H1 (cell line): ENCODE results near the gene C2. TPM values are rescaled to one million over a fixed set of nuclear protein-coding genes. Genes with fewer than 3 reads are reported as not detected.

Experiments used
- polyA plus RNA-seq, 7 experiments: library from polyadenylated mRNA; depleted of rRNA in 3 of 7; stranded (reverse) in 5 of 7; unstranded in 2 of 7; fragments of >200 nt in 5 of 7; fragments of 200-250 nt in 2 of 7; gene quantifications; 1 replicate in 5 of 7; 2 replicates in 1 of 7; 4 replicates in 1 of 7; pipeline versions ENCODE4 v1.2.1 to v1.2.3, GENCODE V29; 2011 to 2013; ENCODE audit warnings: missing spikeins in 2 of 7, mixed read lengths in 2 of 7
- total RNA-seq: library from RNA; stranded (reverse); fragmentation: NEBNext Ultra II Directional; extraction: Animal tissue kit (Norgen Biotek cat#: 25700); gene quantifications from 2 replicates; pipeline ENCODE4 v1.2.1, GENCODE V29; 2021
- TF ChIP-seq, protein P1 (sequence below): IDR thresholded peaks from 2 replicates; pipeline ENCODE4 v1.6.1; 2012; ENCODE audit warnings: inconsistent platforms

Gene C2
- total and polyA plus RNA-seq, 2 of the 8 experiments (the other 6 are each of a cell fraction or from before 2014, with no cell fraction given), result 0.26 to 0.38 TPM

DNA sequence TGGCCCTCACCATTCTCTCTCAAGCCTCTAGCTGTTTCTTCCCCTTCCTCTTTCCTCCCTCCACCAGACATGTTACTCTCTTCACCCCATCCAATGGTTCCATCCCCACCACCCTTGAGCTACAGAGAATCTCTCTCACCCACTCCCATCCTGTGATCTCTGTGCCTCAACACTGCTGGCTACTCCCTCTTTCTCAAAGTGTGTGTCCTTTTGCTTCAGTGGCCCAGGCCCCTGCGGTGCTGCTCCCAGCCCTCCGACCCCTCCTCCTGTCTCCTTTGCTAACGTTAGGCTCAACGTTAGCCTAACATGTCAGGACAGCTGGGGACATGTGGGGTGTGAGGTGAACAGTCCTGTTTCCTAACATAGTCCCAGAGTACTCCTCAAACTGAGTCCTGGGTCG is 25.4 kb downstream of the C2 start (continued):
- TF ChIP-seq, protein P1, sequence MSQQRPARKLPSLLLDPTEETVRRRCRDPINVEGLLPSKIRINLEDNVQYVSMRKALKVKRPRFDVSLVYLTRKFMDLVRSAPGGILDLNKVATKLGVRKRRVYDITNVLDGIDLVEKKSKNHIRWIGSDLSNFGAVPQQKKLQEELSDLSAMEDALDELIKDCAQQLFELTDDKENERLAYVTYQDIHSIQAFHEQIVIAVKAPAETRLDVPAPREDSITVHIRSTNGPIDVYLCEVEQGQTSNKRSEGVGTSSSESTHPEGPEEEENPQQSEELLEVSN, result no peak
